HG02763 (cell line): Measurements from ENCODE around the gene RHOA.

Source experiments
- ATAC-seq: cut with Tn5 transposase; IDR thresholded peaks from one replicate; pipeline ENCODE4 v1.9.1; 2021; ENCODE audit warnings: mild to moderate bottlenecking, moderate library complexity; ENCODE audit not compliant: unreplicated experiment

RHOA gene

DNA sequence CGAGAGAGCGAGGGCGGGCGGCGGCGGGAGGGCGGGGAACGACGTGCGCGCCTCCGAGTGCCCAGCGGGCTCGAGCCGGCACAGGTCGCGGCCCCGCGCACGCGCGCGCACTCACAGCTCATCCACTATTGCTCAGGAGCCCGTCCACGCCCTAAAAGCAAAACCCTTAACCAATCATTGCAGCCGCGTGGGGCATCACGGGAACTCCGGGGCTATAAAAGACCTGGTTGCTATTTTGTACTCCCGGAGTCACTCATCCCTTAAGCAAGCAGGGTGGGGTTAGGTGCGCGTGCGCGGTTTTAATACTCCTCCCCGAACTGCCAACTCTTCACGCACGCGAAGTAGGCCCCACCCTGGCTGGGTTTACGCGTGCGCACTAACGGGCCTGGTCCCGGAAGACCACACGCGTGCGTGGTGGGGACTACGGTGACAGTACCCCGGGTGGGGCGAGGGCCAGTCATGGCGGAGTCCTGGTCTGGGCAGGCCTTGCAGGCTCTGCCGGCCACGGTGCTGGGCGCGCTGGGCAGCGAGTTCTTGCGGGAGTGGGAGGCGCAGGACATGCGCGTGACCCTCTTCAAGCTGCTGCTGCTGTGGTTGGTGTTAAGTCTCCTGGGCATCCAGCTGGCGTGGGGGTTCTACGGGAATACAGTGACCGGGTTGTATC, at the start of gene RHOA, which contains the start of gene TCTA:
Gene RHOA, minus strand, starts transcription at position 9 of the 664 bp plus-strand sequence. CDS start 36,387 bp downstream, outside the sequence.
Gene TCTA, plus strand, starts transcription at position 456 of the 664 bp plus-strand sequence. Its CDS starts 4 bp downstream, at position 460.
- ATAC-seq, result peak; percentile 76

DNA sequence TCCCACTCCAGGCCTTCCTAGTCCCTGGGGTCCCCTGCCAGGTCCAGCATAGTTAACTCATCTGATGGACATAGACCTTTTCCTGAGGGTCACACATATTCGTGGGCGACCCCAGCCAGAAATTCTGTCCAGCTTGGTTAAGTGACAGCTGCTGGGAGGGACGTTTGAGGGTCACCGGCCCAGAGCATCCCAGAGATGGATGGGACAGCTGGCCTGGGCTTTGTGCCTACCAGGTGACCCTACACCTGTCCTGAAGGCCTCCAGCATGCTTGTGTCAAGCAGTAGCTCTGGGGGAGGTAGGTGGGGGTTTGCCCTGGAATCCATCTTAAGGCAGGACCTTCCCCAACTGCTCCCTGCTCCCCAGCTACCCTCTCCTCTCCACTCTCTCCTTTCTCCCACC, 49.2 kb upstream of the RHOA start:
- ATAC-seq, result no peak

DNA sequence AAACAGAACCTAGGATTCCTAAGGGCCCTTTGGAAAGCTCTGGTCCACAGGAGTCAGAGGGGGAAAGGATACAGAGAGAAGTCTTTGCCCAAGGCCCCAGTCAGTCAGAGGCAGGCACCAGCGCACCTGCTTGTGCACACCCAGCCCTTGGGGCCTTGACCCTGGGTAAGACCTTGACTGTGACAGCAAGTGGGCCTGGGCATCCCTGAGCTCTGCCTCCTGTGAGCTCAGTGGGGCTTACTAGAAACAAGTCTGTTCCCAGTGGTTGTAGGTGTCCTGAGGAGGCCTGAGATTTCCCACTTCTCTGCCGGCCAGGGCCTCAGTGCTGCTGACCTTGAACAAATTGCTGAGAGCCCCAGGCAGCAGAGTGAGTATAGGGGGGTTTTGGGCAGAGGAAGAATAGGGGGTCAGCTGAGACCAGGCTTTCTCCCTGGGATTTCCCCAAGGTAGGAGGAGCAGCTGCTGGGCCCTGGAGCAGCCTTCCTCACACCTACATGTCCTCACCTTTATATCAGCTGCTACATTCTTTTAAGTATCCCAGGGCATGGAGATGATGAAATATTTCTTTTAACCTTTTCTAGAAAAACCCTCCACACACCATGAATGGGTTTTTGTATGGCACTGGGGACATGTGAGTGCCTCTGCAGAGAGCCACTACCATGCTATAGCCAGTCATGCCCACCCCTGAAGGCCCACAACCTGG, 48.6 kb upstream of the RHOA start:
- ATAC-seq, result no peak

DNA sequence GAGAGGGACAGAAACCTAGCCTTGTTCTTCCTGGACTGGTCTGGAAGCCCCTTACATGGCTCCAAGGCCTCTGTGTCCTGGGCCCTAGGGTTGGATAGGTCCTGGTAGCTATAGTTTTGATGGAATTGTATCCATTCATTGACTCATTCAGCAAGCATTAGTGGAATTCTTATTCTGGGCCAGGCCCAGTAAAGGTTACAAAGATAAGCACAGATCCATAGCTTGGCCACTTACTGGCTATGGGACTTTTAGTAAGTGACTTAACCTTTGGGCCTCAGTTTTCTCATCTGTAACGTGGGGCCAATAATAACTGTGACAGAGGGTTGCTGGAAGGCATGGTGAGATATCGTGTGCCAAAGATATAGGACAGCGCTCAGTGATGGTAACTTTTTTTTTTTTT, 44.7 kb upstream of the RHOA start:
- ATAC-seq, result no peak

DNA sequence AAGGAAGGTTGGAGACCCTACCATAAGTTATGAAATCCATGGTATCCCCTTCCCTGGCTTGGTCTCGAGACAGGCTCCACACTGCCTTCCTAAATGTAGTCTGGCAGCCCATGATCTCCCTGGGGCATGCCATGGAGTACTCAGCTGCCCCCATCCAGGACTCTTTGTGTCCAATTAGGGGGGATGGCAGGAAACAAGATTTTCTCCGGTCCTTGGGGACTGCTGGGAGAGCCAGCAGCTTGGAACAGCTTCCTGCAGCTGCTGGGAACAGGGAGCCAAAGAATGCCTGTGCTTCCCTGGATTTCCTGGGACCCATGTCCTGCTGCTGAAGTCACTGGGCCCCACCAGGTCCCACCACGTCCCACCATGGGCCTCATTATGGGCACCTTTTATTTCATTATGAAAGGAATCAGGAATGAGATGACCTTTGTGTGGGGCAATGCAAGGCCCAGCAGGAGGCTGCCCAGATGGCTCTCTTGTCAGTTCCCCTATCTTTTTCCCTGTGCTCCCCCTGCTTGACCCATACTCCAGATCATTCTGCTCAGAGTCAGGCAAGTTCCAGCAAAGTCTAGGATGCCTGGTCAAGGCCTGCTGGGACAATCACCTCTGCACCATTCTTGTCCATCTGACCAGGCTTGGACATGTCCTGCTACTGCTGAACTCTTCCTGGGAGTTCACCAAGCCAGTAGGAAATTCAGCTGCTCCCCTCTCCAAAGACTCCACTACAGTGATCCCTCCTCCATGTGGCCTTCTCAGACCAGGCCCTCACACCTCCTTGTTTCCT, 43.3 kb upstream of the RHOA start:
- no peak for ATAC-seq

DNA sequence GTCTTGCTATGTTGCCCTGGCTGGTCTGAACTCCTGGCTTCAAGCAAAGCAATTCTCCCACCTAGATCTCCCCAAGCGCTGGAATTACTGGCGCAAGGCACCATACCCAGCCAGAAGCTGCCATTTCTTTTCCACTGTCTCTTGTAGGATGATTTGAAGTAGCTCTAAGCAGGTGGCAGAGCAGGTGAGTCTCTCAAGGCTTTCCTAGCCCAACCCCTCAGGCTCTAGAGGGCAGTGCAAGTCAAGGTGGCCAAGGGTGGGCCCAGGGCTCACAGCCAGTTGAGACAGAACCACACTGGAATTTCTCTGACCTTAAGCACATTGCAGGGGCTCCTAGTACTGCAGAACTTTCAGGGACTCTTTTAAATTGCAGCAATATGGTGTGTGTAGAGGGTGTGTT, 42.7 kb upstream of the RHOA start:
- ATAC-seq, result no peak

DNA sequence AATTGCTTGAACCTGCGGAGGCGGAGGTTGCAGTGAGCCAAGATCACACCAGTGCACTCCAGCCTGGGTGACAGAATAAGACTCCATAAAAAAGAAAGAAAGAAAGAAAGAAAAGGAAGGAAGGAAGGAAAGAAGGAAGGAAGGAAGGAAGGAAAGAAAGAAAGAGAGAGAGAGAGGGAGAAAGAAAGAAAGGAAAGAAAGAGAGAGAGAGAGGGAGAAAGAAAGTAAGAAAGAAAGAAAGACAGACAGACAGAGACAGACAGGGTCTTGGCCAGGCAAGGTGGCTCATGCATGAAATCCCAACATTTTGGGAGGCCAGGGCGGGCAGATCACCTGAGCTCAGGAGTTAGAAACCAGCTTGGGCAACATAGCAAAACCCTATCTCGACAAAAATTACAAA, 41.8 kb upstream of the RHOA start:
- no peak for ATAC-seq

DNA sequence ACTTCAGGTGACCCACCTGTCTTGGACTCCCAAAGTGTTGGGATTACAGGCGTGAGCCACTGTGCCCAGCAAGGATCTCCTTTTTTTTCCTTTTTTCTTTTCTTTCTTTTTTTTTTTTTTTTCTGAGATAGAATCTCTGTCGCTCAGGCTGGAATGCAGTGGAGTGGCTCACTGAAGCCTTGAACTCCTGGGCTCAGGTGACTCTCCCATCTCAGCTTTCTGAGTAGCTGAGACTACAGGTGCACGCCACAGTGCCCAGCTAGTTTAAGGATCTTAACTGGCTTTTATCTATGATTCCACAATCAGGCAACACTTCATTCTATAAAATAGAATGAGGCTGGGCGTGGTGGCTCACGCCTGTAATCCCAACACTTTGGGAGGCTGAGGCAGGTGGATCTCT, 33.6 kb upstream of the RHOA start:
- ATAC-seq, result no peak

DNA sequence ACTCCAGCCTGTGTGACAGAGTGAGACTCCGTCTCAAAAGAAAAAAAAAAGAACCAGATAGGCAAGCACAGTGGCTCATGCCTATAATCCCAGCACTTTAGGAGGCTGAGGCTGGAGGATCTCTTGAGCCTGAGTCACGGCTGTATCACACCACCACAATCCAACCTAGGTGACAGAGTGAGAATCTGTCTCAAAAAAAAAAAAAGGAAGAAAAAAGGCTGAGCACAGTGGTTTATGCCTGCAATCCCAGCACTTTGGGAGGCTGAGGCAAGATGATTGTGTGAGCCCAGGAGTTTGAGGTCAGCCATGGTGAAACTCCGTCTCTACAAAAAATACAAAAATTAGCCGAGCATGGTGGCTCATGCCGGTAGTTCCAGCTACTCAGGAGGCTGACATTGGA, 23.0 kb upstream of the RHOA start:
- ATAC-seq, result no peak

DNA sequence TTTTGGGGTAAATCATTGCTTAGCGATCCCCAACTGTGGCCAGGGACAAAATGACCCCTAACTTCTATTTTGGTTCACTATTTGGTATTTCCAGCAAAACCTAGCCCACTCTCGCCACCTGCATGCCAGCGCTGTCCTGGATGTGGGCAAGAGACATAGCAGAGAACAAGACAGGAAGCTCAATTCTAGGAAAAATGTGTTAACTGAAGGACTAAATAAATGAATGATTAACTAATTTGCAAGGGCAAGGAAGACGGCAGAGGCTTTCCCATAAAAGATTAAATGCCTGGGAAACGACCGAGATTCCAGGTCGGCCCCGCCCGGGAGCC, 16.9 kb upstream of the RHOA start:
- peak; percentile 15 for ATAC-seq

DNA sequence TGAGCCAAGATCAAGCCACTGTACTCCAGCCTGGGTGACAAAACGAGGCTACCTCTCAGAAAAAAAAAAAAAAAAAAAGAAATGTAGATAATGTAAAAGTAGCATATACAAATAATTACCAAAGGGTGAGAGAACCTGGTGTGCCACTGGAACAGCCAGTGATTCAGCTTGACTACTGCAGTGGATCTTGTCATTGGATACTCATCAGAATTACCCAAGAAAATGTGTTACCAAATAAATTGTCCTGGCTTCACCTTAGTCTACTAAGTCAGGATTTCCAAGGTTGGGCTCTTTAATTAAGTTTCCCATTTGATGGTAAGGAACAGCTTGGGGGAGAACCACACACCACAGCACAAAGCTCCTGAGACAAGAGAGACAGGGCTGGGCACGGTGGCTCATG, 15.8 kb upstream of the RHOA start:
- no peak for ATAC-seq

DNA sequence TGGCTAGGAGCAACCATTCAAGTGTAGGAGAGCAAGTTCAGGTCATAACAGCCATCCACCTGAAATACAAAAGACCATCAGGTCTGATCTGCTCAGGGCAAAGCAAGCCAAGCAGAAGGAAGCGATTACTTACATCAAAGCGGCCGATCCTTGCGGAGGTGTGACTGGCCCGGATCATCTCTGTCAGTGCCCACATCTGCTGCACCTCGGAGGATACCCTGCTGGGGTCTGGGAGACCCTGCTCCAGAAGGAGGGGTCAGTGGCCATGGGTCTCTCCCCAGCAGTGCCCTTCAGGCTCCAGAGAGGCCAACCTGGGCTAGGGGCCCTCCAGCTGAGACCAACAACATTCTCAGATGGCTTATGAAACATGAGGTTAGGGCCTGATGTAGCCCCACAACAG, 13.0 kb upstream of the RHOA start:
- no peak for ATAC-seq

DNA sequence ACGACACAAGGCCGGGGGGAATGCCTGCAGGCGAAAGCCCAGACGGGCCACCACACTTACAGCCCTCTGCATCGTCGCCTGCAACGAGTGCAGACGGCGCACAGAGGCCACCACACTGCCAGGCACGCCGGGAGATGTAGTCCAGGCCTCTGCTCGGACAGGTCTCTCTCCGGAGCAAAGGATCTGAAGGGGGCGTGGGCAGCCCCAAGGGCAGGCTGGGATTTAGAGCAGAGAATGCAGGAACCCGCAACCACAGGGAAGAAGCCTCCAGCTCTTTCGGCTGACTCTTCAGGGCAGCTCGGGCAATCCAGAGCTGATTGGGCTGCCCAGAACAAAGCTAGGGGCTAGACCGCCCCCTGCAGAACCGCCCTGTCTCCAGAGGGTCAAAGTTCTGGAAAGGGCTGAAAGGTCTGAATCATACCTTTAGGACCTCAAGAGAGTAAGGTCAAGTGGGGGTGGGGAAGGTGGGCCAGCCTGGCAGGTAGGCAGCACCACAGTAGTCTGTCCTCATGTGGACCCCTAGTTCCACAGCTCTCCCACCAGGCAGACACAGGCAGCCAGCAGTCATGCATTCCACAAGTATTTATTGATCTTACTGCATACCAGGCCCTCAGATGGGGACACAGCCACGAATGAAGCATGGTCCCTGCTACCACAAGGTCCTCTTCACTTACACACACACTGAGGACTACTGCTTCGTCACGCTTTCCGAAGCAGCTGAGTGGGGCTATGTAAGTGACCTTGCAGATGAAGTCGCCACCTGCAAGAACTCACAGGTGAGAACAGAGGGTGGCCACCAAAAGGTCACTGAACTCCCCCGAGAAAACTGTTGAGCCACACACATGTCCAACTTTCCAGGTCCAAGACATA, 10.8 kb upstream of the RHOA start, which contains the start of gene AMT:
Gene AMT, minus strand, starts transcription at position 95 of the 870 bp plus-strand sequence. Its CDS starts 23 bp downstream, at position 72.
- ATAC-seq, result no peak

DNA sequence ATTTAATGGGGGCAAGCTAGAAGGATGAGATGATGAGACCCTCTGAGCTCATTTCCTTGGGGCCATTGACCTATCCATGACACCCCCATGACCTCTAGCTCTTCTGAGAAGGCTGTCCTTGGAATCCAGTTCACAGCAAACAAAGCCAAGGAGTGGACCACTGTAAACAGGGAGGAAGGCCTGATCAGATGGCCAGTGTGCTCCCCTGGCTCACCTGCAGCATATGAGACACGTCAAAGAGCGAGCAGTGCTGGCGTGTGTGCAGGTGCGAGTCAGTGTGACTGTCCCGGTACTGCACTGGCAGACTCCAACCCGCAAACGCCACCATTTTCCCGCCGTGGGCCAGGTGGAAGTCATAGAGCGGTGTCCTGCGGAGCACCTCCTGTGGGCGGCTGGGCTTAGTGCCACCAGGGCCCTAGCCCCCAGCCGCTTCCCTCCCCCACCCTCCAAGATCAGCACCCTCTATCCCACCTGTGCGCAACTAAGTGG, 10.2 kb upstream of the RHOA start:
- no peak for ATAC-seq

DNA sequence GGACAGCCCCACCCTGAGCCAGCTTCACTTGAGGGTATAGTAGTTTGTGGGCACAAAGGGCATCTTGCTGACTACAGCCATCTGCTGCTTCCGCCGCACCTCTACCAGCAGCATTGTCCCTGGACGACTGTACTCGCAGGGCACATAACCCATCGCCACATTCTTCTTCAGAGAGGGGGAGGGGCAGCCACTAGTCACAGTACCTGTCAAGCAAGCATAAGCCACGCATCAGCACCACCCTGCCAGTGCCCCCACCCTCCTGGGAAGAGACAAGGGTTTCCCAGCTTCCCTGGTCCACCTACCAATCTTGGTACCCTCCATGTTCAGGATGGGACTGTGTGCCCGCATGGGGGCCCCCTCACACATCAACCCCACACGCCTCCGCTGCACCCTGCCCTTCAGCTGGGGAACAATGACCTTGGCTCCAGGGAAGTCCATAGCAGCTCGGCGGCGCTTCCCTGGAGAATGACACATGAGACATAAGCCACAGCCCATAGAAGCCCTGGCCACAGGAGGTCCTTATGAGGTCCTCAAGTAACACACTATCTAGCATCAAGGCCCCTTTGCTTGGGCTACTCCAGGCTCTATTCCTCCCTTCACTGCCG, 5.8 kb upstream of the RHOA start:
- ATAC-seq, result no peak

DNA sequence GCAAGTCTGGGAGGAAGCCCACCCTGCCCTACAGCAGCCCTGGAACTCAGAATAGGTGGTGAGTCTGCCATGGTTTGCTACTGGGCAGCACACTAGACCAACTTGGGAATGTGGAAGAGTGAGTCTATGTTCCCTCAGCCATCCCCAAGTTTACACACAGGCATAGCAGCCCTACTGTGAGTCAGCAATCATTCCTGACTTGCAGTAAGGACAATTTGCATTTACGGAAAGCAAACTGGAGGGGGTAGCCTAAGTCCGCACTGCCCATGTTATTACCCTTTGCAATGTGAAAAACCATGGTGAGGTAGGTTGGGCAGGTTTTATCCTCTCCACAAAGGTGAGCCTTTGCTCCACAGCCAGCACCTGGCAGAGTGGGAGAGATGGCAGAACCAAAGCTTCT, 5.1 kb upstream of the RHOA start:
- no peak for ATAC-seq

DNA sequence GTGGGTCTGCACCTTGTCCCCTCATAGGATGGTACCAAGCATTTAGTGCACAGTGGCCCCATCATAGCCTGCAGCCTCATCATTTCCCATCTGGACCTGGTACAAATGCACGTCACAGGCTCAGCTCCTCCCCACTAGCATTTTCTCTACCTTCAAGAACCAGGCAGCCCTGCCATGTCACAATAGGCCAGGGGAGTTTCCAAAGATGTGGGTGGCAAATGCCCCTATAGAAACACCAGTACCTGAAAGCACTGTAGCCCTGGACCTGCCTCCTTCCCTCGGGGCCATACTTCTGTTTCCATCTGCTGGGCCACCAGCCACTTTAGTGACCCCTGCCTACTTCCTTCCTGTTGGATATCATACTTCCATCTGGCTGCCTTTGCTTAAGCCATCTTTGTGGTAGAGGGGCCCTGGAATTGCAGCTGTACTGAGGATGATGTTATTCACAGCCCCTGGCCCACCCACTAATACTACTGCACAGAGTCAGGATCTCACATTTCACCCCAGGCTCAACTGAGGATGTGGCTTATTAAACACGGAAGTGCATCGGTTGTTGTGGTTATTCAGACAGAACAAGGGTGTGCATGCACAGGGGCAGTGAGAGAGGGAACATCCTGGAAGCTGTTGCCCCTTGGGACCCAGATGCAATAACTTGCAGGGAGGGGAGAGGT, 4.3 kb upstream of the RHOA start:
- no peak for ATAC-seq

DNA sequence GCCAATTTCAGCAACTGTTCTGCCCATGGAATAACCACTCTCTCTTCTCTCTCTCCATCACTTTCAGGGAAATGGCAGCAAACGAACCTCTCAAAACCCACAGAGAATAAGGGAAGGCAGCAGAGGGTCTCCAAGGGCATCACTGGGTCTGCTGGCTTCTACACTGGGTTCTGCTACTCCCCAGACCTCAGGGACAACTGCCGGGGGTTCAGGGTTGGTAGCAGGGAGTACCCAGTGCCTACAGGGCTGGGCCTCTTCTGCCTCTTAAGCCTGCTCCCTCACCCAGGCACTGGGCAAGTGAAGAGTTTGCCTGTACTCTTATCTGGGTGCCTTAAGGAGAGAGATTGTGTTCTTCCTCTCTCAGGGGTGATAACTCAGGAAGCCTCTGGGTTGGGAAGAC, 3.0 kb upstream of the RHOA start:
- ATAC-seq, result no peak

DNA sequence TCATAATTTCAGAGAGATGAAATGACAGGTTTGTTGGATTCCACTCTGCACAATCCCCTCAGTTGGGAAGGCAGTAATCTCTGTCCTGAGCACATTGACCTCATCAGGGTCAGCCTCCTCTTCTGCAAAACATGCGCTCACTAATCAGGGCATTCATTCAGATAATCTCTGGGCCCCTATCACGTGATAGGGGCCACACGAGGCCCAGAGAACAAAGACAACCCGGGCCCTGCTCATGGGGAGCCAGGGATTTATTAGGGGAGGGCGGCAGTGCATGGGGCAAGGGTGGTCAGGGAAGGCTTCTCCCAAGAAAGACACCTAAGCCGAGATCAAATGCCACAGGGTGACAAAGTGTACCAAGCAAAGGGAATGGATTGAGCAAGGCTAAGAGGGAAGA, 1.6 kb upstream of the RHOA start:
- ATAC-seq, result no peak
